ENCODE results near the gene MYO1D.

MYO1D gene

GRCh38 chr17:32596628-32597027, 280.3 kb downstream of the MYO1D start:
- Mint-ChIP-seq H3K27ac (peak overlapping the region; percentile 21), H3K9me3 (no peaks in the 10 kb centered on the region), H3K4me1 (ENCODE audit: low read depth) (peaks cover 11% of the 10 kb centered on the region), H3K4me3 (no peak overlapping the region), H3K36me3 (ENCODE audit: low read depth) (no peaks in the 10 kb centered on the region), H3K27me3 (no peaks in the 10 kb centered on the region)

- H3K4me1 Mint-ChIP-seq (ENCODE audit: low read depth), result peaks cover 11% of the 10 kb centered on the region
- H3K27me3 Mint-ChIP-seq, result no peaks in the 10 kb centered on the region
- no peak overlapping the region for H3K4me3 Mint-ChIP-seq
- H3K27ac Mint-ChIP-seq, result no peak overlapping the region
- no peaks in the 10 kb centered on the region for H3K9me3 Mint-ChIP-seq
- H3K36me3 Mint-ChIP-seq (ENCODE audit: low read depth), result no peaks in the 10 kb centered on the region
Observed at GRCh38 chr17:32596206-32596605, 280.7 kb downstream of the MYO1D start.

- H3K4me3 Mint-ChIP-seq, result no peak overlapping the region
- peaks cover 11% of the 10 kb centered on the region for H3K4me1 Mint-ChIP-seq (ENCODE audit: low read depth)
- no peaks in the 10 kb centered on the region for H3K36me3 Mint-ChIP-seq (ENCODE audit: low read depth)
- H3K27me3 Mint-ChIP-seq, result no peaks in the 10 kb centered on the region
- no peaks in the 10 kb centered on the region for H3K9me3 Mint-ChIP-seq
- no peak overlapping the region for H3K27ac Mint-ChIP-seq
Observed at GRCh38 chr17:32593003-32593402, 283.9 kb downstream of the MYO1D start.

- H3K4me1 Mint-ChIP-seq (ENCODE audit: low read depth), result peaks cover 2% of the 10 kb centered on the region
- H3K27ac Mint-ChIP-seq, result no peak overlapping the region
- H3K27me3 Mint-ChIP-seq, result peaks cover 4% of the 10 kb centered on the region
- no peaks in the 10 kb centered on the region for H3K9me3 Mint-ChIP-seq
- H3K36me3 Mint-ChIP-seq (ENCODE audit: low read depth), result no peaks in the 10 kb centered on the region
- H3K4me3 Mint-ChIP-seq, result no peak overlapping the region
Observed at GRCh38 chr17:32591405-32591804, 285.5 kb downstream of the MYO1D start.

- Mint-ChIP-seq H3K27ac (no peak overlapping the region), H3K9me3 (no peaks in the 10 kb centered on the region), H3K27me3 (peaks cover 4% of the 10 kb centered on the region), H3K4me3 (no peak overlapping the region), H3K4me1 (ENCODE audit: low read depth) (no peaks in the 10 kb centered on the region), H3K36me3 (ENCODE audit: low read depth) (no peaks in the 10 kb centered on the region)
Observed at GRCh38 chr17:32590974-32591373, 285.9 kb downstream of the MYO1D start.

- H3K27me3 Mint-ChIP-seq, result peaks cover 4% of the 10 kb centered on the region
- no peak overlapping the region for H3K27ac Mint-ChIP-seq
- no peaks in the 10 kb centered on the region for H3K9me3 Mint-ChIP-seq
- H3K4me3 Mint-ChIP-seq, result no peak overlapping the region
- no peaks in the 10 kb centered on the region for H3K4me1 Mint-ChIP-seq (ENCODE audit: low read depth)
- H3K36me3 Mint-ChIP-seq (ENCODE audit: low read depth), result no peaks in the 10 kb centered on the region
Observed at GRCh38 chr17:32588982-32589381, 287.9 kb downstream of the MYO1D start.

GRCh38 chr17:32588135-32588534, 288.8 kb downstream of the MYO1D start:
- Mint-ChIP-seq H3K4me1 (ENCODE audit: low read depth) (no peaks in the 10 kb centered on the region), H3K27me3 (peaks cover 4% of the 10 kb centered on the region), H3K9me3 (peaks cover 5% of the 10 kb centered on the region), H3K27ac (no peak overlapping the region), H3K4me3 (no peak overlapping the region), H3K36me3 (ENCODE audit: low read depth) (no peaks in the 10 kb centered on the region)

GRCh38 chr17:32586666-32587065, 290.3 kb downstream of the MYO1D start:
- H3K27ac Mint-ChIP-seq, result no peak overlapping the region
- no peaks in the 10 kb centered on the region for H3K4me1 Mint-ChIP-seq (ENCODE audit: low read depth)
- H3K4me3 Mint-ChIP-seq, result no peak overlapping the region
- peaks cover 4% of the 10 kb centered on the region for H3K27me3 Mint-ChIP-seq
- H3K9me3 Mint-ChIP-seq, result peaks cover 13% of the 10 kb centered on the region
- no peaks in the 10 kb centered on the region for H3K36me3 Mint-ChIP-seq (ENCODE audit: low read depth)

- peaks cover 10% of the 10 kb centered on the region for H3K36me3 Mint-ChIP-seq (ENCODE audit: low read depth)
- peaks cover 4% of the 10 kb centered on the region for H3K27me3 Mint-ChIP-seq
- peaks cover 22% of the 10 kb centered on the region for H3K9me3 Mint-ChIP-seq
- no peak overlapping the region for H3K4me3 Mint-ChIP-seq
- no peak overlapping the region for H3K27ac Mint-ChIP-seq
- H3K4me1 Mint-ChIP-seq (ENCODE audit: low read depth), result no peaks in the 10 kb centered on the region
Observed at GRCh38 chr17:32584792-32585191, 292.1 kb downstream of the MYO1D start.

- H3K4me3 Mint-ChIP-seq, result no peak overlapping the region
- H3K36me3 Mint-ChIP-seq (ENCODE audit: low read depth), result peaks cover 10% of the 10 kb centered on the region
- peaks cover 22% of the 10 kb centered on the region for H3K9me3 Mint-ChIP-seq
- no peaks in the 10 kb centered on the region for H3K4me1 Mint-ChIP-seq (ENCODE audit: low read depth)
- H3K27me3 Mint-ChIP-seq, result peaks cover 4% of the 10 kb centered on the region
- H3K27ac Mint-ChIP-seq, result no peak overlapping the region
Observed at GRCh38 chr17:32583053-32583452, 293.9 kb downstream of the MYO1D start.

GRCh38 chr17:32575852-32576251, 301.1 kb downstream of the MYO1D start:
- Mint-ChIP-seq H3K27ac (no peak overlapping the region), H3K36me3 (ENCODE audit: low read depth) (peaks cover 3% of the 10 kb centered on the region), H3K9me3 (peaks cover 3% of the 10 kb centered on the region), H3K4me1 (ENCODE audit: low read depth) (peaks cover 14% of the 10 kb centered on the region), H3K27me3 (no peaks in the 10 kb centered on the region), H3K4me3 (no peak overlapping the region)

- Mint-ChIP-seq H3K27ac (no peak overlapping the region), H3K27me3 (no peaks in the 10 kb centered on the region), H3K4me1 (ENCODE audit: low read depth) (peaks cover 28% of the 10 kb centered on the region), H3K9me3 (no peaks in the 10 kb centered on the region), H3K4me3 (no peak overlapping the region), H3K36me3 (ENCODE audit: low read depth) (no peaks in the 10 kb centered on the region)
Observed at GRCh38 chr17:32570081-32570396, 306.9 kb downstream of the MYO1D start.

- no peak overlapping the region for H3K4me3 Mint-ChIP-seq
- peaks cover 32% of the 10 kb centered on the region for H3K4me1 Mint-ChIP-seq (ENCODE audit: low read depth)
- no peaks in the 10 kb centered on the region for H3K27me3 Mint-ChIP-seq
- H3K27ac Mint-ChIP-seq, result peak overlapping the region; percentile 28
- no peaks in the 10 kb centered on the region for H3K36me3 Mint-ChIP-seq (ENCODE audit: low read depth)
- H3K9me3 Mint-ChIP-seq, result no peaks in the 10 kb centered on the region
Observed at GRCh38 chr17:32569171-32570080, 307.5 kb downstream of the MYO1D start.

GRCh38 chr17:32568705-32569104, 308.2 kb downstream of the MYO1D start:
- no peaks in the 10 kb centered on the region for H3K27me3 Mint-ChIP-seq
- H3K4me3 Mint-ChIP-seq, result no peak overlapping the region
- H3K9me3 Mint-ChIP-seq, result no peaks in the 10 kb centered on the region
- H3K4me1 Mint-ChIP-seq (ENCODE audit: low read depth), result peaks cover 39% of the 10 kb centered on the region
- H3K27ac Mint-ChIP-seq, result no peak overlapping the region
- H3K36me3 Mint-ChIP-seq (ENCODE audit: low read depth), result no peaks in the 10 kb centered on the region

- Mint-ChIP-seq H3K27me3 (no peaks in the 10 kb centered on the region), H3K36me3 (ENCODE audit: low read depth) (no peaks in the 10 kb centered on the region), H3K4me1 (ENCODE audit: low read depth) (peaks cover 41% of the 10 kb centered on the region), H3K4me3 (no peak overlapping the region), H3K27ac (no peak overlapping the region), H3K9me3 (no peaks in the 10 kb centered on the region)
Observed at GRCh38 chr17:32567511-32567910, 309.4 kb downstream of the MYO1D start.

GRCh38 chr17:32567086-32567485, 309.8 kb downstream of the MYO1D start:
- no peaks in the 10 kb centered on the region for H3K9me3 Mint-ChIP-seq
- no peak overlapping the region for H3K27ac Mint-ChIP-seq
- peaks cover 41% of the 10 kb centered on the region for H3K4me1 Mint-ChIP-seq (ENCODE audit: low read depth)
- no peaks in the 10 kb centered on the region for H3K27me3 Mint-ChIP-seq
- no peak overlapping the region for H3K4me3 Mint-ChIP-seq
- H3K36me3 Mint-ChIP-seq (ENCODE audit: low read depth), result no peaks in the 10 kb centered on the region
